ENCODE measurements around the gene TRIO. TPM values are rescaled to one million over a fixed set of nuclear protein-coding genes. Genes with fewer than 3 reads are reported as not detected.

The TRIO gene
- polyA plus RNA-seq, 3 donors, result 1.7 to 45.8 (median 2.1) TPM

GRCh38 chr5:14431534-14431933 is 288.4 kb downstream of the TRIO start:
- H3K27ac ChIP-seq (ENCODE audit: low read depth in 1 of 2, low read length in 2 of 2), result no peak overlapping the region
- H2AFZ ChIP-seq (ENCODE audit: insufficient read depth, low read depth, low read length, poor library complexity, severe bottlenecking), result no peak overlapping the region
- Mint-ChIP-seq H3K27ac (peak overlapping the region in 1 of 7 donors; percentile 23), H3K4me3 (no peak overlapping the region), H3K27me3 (ENCODE audit: low read depth in 3 of 3) (no peaks in the 10 kb centered on the region), H3K9me3 (peaks cover 0 to 6% (median 2%) of the 10 kb centered on the region in 7 donors), H3K4me1 (no peaks in the 10 kb centered on the region), H3K36me3 (peaks cover 43 to 66% of the 10 kb centered on the region in 2 donors)
- TF ChIP-seq, protein P1, sequence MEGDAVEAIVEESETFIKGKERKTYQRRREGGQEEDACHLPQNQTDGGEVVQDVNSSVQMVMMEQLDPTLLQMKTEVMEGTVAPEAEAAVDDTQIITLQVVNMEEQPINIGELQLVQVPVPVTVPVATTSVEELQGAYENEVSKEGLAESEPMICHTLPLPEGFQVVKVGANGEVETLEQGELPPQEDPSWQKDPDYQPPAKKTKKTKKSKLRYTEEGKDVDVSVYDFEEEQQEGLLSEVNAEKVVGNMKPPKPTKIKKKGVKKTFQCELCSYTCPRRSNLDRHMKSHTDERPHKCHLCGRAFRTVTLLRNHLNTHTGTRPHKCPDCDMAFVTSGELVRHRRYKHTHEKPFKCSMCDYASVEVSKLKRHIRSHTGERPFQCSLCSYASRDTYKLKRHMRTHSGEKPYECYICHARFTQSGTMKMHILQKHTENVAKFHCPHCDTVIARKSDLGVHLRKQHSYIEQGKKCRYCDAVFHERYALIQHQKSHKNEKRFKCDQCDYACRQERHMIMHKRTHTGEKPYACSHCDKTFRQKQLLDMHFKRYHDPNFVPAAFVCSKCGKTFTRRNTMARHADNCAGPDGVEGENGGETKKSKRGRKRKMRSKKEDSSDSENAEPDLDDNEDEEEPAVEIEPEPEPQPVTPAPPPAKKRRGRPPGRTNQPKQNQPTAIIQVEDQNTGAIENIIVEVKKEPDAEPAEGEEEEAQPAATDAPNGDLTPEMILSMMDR (IDR thresholded peaks at IDR 0.05), result no peak
- no peak overlapping the region for H3K9ac ChIP-seq (ENCODE audit: insufficient read depth, low read length, poor library complexity, severe bottlenecking)
- no peak overlapping the region for H3K4me2 ChIP-seq (replicated peaks; ENCODE audit: extremely low read depth, low read length, poor library complexity, severe bottlenecking)
- no peaks in the 10 kb centered on the region for H3K27me3 ChIP-seq (ENCODE audit: control insufficient read depth in 2 of 2, insufficient read depth in 2 of 2, low read length in 2 of 2)
- 100% methylated on average over 1 of the region's 1 CpG for WGBS (ENCODE audit: insufficient coverage)
- H4K20me1 ChIP-seq (ENCODE audit: insufficient read depth, low read length), result peaks cover 4% of the 10 kb centered on the region
- no peak overlapping the region for H3K4me3 ChIP-seq (replicated peaks in 1 of 3; ENCODE audit: low read depth in 2 of 3, low read length in 3 of 3)
- no peak for DNase-seq
- peaks cover 32 to 69% of the 10 kb centered on the region in 2 donors for H3K36me3 ChIP-seq (replicated peaks in 1 of 2; ENCODE audit: control insufficient read depth in 1 of 2, insufficient read depth in 2 of 2, low read length in 2 of 2)
- H3K9me3 ChIP-seq (replicated peaks in 1 of 2; ENCODE audit: control insufficient read depth in 1 of 2, insufficient read depth in 1 of 2, low read length in 2 of 2), result no peaks in the 10 kb centered on the region
- intact Hi-C loops (cut with micrococcal nuclease), result no loop called here
- no peaks in the 10 kb centered on the region for H3K4me1 ChIP-seq (ENCODE audit: control insufficient read depth in 1 of 2, insufficient read depth in 2 of 2, low read length in 2 of 2)
- H3K79me2 ChIP-seq (ENCODE audit: insufficient read depth, low read length), result no peaks in the 10 kb centered on the region

- intact Hi-C loops (cut with micrococcal nuclease), result no loop called here
- Mint-ChIP-seq H3K4me3 (no peak overlapping the region), H3K27me3 (ENCODE audit: low read depth in 3 of 3) (peaks cover 0 to 2% (median 0%) of the 10 kb centered on the region in 3 donors), H3K9me3 (peaks cover 0 to 6% (median 2%) of the 10 kb centered on the region in 7 donors), H3K4me1 (peaks cover 2% of the 10 kb centered on the region), H3K36me3 (peaks cover 36 to 58% of the 10 kb centered on the region in 2 donors), H3K27ac (peak overlapping the region in 3 of 7 donors; percentile 3 to 65 (median 31))
- no peaks in the 10 kb centered on the region for H3K9me3 ChIP-seq (replicated peaks in 1 of 2; ENCODE audit: control insufficient read depth in 1 of 2, insufficient read depth in 1 of 2, low read length in 2 of 2)
- no peak overlapping the region for H3K27ac ChIP-seq (ENCODE audit: low read depth in 1 of 2, low read length in 2 of 2)
- DNase-seq, result no peak
- H3K79me2 ChIP-seq (ENCODE audit: insufficient read depth, low read length), result no peaks in the 10 kb centered on the region
- WGBS (ENCODE audit: insufficient coverage), result 90% methylated on average over 4 of the region's 8 CpGs
- no peak overlapping the region for H2AFZ ChIP-seq (ENCODE audit: insufficient read depth, low read depth, low read length, poor library complexity, severe bottlenecking)
- H3K4me3 ChIP-seq (replicated peaks in 1 of 3; ENCODE audit: low read depth in 2 of 3, low read length in 3 of 3), result no peak overlapping the region
- H3K27me3 ChIP-seq (ENCODE audit: control insufficient read depth in 2 of 2, insufficient read depth in 2 of 2, low read length in 2 of 2), result no peaks in the 10 kb centered on the region
- peaks cover 5% of the 10 kb centered on the region for H4K20me1 ChIP-seq (ENCODE audit: insufficient read depth, low read length)
- peaks cover 17 to 58% of the 10 kb centered on the region in 2 donors for H3K36me3 ChIP-seq (replicated peaks in 1 of 2; ENCODE audit: control insufficient read depth in 1 of 2, insufficient read depth in 2 of 2, low read length in 2 of 2)
- H3K4me1 ChIP-seq (ENCODE audit: control insufficient read depth in 1 of 2, insufficient read depth in 2 of 2, low read length in 2 of 2), result no peaks in the 10 kb centered on the region
- no peak overlapping the region for H3K9ac ChIP-seq (ENCODE audit: insufficient read depth, low read length, poor library complexity, severe bottlenecking)
- no peak overlapping the region for H3K4me2 ChIP-seq (replicated peaks; ENCODE audit: extremely low read depth, low read length, poor library complexity, severe bottlenecking)
- TF ChIP-seq, protein P1 (IDR thresholded peaks at IDR 0.05), result no peak
Measured at GRCh38 chr5:14432931-14433589, 289.9 kb downstream of the TRIO start.

Data from CD14-positive monocyte (primary cell).